ENCODE results near the gene ABAT.

ABAT gene

DNA sequence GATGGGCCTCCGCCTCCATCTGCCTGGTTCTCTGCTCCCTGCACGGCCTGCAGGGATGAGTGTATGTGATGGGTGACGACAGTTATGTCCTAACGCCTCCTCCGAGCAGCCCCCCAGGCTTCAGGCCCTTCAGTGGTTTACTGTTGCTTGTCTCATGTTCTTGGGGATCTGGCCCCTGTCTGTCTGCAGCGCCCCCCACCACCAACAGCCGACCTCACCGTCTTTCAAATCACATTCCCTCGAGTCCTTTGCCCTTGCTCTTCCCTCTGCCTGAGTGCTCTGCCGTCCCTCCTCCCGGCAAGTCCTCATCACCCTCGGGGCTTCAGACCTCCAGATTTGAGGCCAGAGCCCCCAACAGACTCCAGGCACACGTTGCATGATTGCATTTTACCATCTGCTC, 34.7 kb upstream of the ABAT start:
- no peak overlapping the region for H3K4me3 ChIP-seq (ENCODE audit: low read depth, low read length)
- H3K4me1 ChIP-seq (ENCODE audit: control insufficient read depth, insufficient read depth, low read length) = no peaks in the 10 kb centered on the region
- no peaks in the 10 kb centered on the region for H3K27me3 ChIP-seq (ENCODE audit: control insufficient read depth, insufficient read depth, low read length)
- H3K9me3 ChIP-seq (ENCODE audit: control insufficient read depth, insufficient read depth, low read depth, low read length) = no peaks in the 10 kb centered on the region
- peaks cover 90% of the 10 kb centered on the region for H3K36me3 ChIP-seq (ENCODE audit: control insufficient read depth, insufficient read depth, low read length)
- no peak overlapping the region for H3K27ac ChIP-seq (ENCODE audit: low read depth, low read length)
- no peak overlapping the region for H3K9ac ChIP-seq (ENCODE audit: low read length)

DNA sequence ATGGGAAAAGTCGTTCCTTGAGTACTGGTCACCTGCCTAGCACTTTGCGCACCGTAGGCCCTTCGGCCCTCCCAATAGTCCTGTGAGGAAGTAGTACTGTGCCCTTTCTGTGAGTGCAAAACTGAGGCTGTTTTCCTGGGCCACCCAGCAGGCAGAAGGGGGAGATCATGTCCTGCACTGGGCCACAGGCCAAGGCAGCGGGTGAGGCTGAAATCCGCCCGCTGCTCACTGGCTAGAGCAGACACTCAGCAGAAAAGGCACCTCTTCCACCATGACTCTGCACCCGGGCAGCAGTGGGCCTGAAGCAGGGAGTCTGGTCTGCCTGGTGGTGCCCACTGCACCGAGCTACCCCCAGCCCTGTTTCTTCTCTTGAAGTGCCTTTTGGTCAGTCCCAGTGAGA, 32.7 kb upstream of the ABAT start:
- H3K27ac ChIP-seq (ENCODE audit: low read depth, low read length) = no peak overlapping the region

DNA sequence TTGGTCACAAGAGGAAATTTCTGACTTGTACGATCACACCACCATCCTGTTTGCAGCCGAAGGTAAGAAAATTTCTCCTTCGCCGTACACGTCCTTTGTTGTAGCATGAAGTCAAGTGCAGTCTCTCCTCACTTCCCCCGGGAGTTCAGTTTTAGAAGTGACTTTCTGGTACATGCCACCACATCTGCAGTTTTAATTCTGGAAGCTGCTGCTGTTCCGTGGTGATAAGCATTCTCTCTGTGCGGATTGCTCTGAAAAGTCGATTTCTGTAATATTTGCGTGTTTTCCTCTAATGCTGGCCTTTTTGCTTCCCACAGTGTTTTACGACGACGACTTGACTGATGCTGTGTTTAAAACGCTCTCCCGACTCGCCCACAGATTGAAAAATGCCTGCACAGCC, 32.3 kb upstream of the ABAT start:
- no peaks in the 10 kb centered on the region for H3K9me3 ChIP-seq (ENCODE audit: control insufficient read depth, insufficient read depth, low read depth, low read length)
- no peak overlapping the region for H3K9ac ChIP-seq (ENCODE audit: low read length)
- no peak overlapping the region for H3K4me3 ChIP-seq (ENCODE audit: low read depth, low read length)
- H3K36me3 ChIP-seq (ENCODE audit: control insufficient read depth, insufficient read depth, low read length) = peaks cover 93% of the 10 kb centered on the region
- no peaks in the 10 kb centered on the region for H3K4me1 ChIP-seq (ENCODE audit: control insufficient read depth, insufficient read depth, low read length)
- no peaks in the 10 kb centered on the region for H3K27me3 ChIP-seq (ENCODE audit: control insufficient read depth, insufficient read depth, low read length)
- no peak overlapping the region for H3K27ac ChIP-seq (ENCODE audit: low read depth, low read length)

More for the DNA sequence above, 32.7 kb upstream of the ABAT start:
- Histone ChIP-seq H3K4me1 (ENCODE audit: control insufficient read depth, insufficient read depth, low read length) (no peaks in the 10 kb centered on the region), H3K27me3 (ENCODE audit: control insufficient read depth, insufficient read depth, low read length) (no peaks in the 10 kb centered on the region), H3K9me3 (ENCODE audit: control insufficient read depth, insufficient read depth, low read depth, low read length) (no peaks in the 10 kb centered on the region), H3K9ac (ENCODE audit: low read length) (no peak overlapping the region), H3K4me3 (ENCODE audit: low read depth, low read length) (no peak overlapping the region), H3K36me3 (ENCODE audit: control insufficient read depth, insufficient read depth, low read length) (peaks cover 93% of the 10 kb centered on the region)

- Histone ChIP-seq H3K9me3 (ENCODE audit: control insufficient read depth, insufficient read depth, low read depth, low read length) (no peaks in the 10 kb centered on the region), H3K36me3 (ENCODE audit: control insufficient read depth, insufficient read depth, low read length) (peaks cover 88% of the 10 kb centered on the region), H3K27me3 (ENCODE audit: control insufficient read depth, insufficient read depth, low read length) (no peaks in the 10 kb centered on the region), H3K9ac (ENCODE audit: low read length) (no peak overlapping the region), H3K27ac (ENCODE audit: low read depth, low read length) (no peak overlapping the region), H3K4me1 (ENCODE audit: control insufficient read depth, insufficient read depth, low read length) (no peaks in the 10 kb centered on the region), H3K4me3 (ENCODE audit: low read depth, low read length) (no peak overlapping the region)
These were observed 29.9 kb upstream of the ABAT start for GRCh38 chr16:8644211-8645140.

GRCh38 chr16:8645141-8645521, 29.3 kb upstream of the ABAT start:
- H3K9me3 ChIP-seq (ENCODE audit: control insufficient read depth, insufficient read depth, low read depth, low read length) = no peaks in the 10 kb centered on the region
- no peak overlapping the region for H3K4me3 ChIP-seq (ENCODE audit: low read depth, low read length)
- H3K27me3 ChIP-seq (ENCODE audit: control insufficient read depth, insufficient read depth, low read length) = no peaks in the 10 kb centered on the region
- peaks cover 82% of the 10 kb centered on the region for H3K36me3 ChIP-seq (ENCODE audit: control insufficient read depth, insufficient read depth, low read length)
- no peak overlapping the region for H3K27ac ChIP-seq (ENCODE audit: low read depth, low read length)
- H3K9ac ChIP-seq (ENCODE audit: low read length) = no peak overlapping the region
- H3K4me1 ChIP-seq (ENCODE audit: control insufficient read depth, insufficient read depth, low read length) = no peaks in the 10 kb centered on the region

DNA sequence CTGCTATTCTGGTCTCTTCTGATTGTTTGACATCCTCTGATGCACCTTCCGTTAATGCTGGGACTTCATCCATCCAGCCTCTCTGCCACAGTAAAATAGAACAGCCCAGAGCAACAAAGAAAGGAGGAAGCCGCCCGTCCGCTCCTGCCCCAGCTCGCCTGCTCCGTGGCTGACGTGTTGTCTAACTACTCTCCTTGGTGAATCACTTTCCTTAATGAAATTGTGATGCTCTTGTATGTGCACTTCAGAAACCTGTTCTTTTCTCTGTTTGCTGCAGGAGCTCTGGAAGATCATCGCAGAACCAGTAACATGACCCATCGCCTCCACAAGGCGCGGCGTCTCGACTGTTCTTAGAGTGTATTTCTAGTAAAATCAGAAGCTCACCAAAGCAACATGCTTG, 28.6 kb upstream of the ABAT start:
- H3K27ac ChIP-seq (ENCODE audit: low read depth, low read length) = no peak overlapping the region
- no peaks in the 10 kb centered on the region for H3K4me1 ChIP-seq (ENCODE audit: control insufficient read depth, insufficient read depth, low read length)
- H3K36me3 ChIP-seq (ENCODE audit: control insufficient read depth, insufficient read depth, low read length) = peaks cover 80% of the 10 kb centered on the region
- no peaks in the 10 kb centered on the region for H3K9me3 ChIP-seq (ENCODE audit: control insufficient read depth, insufficient read depth, low read depth, low read length)
- no peak overlapping the region for H3K9ac ChIP-seq (ENCODE audit: low read length)
- no peak overlapping the region for H3K4me3 ChIP-seq (ENCODE audit: low read depth, low read length)
- H3K27me3 ChIP-seq (ENCODE audit: control insufficient read depth, insufficient read depth, low read length) = no peaks in the 10 kb centered on the region

- Histone ChIP-seq H3K4me3 (ENCODE audit: low read depth, low read length) (no peak overlapping the region), H3K27ac (ENCODE audit: low read depth, low read length) (no peak overlapping the region), H3K36me3 (ENCODE audit: control insufficient read depth, insufficient read depth, low read length) (peaks cover 74% of the 10 kb centered on the region), H3K9me3 (ENCODE audit: control insufficient read depth, insufficient read depth, low read depth, low read length) (no peaks in the 10 kb centered on the region), H3K4me1 (ENCODE audit: control insufficient read depth, insufficient read depth, low read length) (no peaks in the 10 kb centered on the region), H3K9ac (ENCODE audit: low read length) (no peak overlapping the region), H3K27me3 (ENCODE audit: control insufficient read depth, insufficient read depth, low read length) (no peaks in the 10 kb centered on the region)
These were observed 27.9 kb upstream of the ABAT start for GRCh38 chr16:8646326-8647053.

DNA sequence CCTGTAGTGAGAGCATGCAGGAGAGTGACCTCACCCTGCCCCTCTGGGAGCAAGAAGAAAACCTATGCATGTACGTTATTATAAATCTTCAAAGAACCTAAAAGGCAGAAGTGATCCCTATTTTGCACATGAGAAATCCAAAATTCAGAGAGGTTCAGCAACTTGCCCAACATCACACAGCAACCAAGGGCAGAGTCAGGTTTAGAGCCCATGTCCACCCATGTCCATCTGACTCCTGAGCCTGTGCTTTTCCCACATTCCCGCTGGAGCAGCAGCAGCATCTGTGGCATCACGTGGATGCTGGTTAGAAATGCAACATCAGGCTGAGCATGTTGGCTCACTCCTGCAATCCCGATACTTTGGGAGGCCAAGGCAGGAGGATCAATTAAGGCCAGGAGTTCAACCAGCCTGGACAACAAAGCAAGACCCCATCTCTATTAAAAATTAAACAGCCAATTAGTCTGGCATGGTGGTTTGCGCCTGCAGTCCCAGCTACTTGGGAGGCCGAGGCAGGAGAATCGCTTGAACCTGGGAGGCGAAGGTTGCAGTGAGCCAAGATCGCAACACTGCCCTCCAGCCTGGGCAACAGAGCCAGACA, 26.6 kb upstream of the ABAT start:
- no peaks in the 10 kb centered on the region for H3K27me3 ChIP-seq (ENCODE audit: control insufficient read depth, insufficient read depth, low read length)
- peaks cover 60% of the 10 kb centered on the region for H3K36me3 ChIP-seq (ENCODE audit: control insufficient read depth, insufficient read depth, low read length)
- H3K9me3 ChIP-seq (ENCODE audit: control insufficient read depth, insufficient read depth, low read depth, low read length) = no peaks in the 10 kb centered on the region
- no peak overlapping the region for H3K4me3 ChIP-seq (ENCODE audit: low read depth, low read length)
- no peaks in the 10 kb centered on the region for H3K4me1 ChIP-seq (ENCODE audit: control insufficient read depth, insufficient read depth, low read length)
- H3K27ac ChIP-seq (ENCODE audit: low read depth, low read length) = no peak overlapping the region
- H3K9ac ChIP-seq (ENCODE audit: low read length) = no peak overlapping the region

GRCh38 chr16:8648877-8649276, 25.5 kb upstream of the ABAT start:
- Histone ChIP-seq H3K9me3 (ENCODE audit: control insufficient read depth, insufficient read depth, low read depth, low read length) (no peaks in the 10 kb centered on the region), H3K4me1 (ENCODE audit: control insufficient read depth, insufficient read depth, low read length) (no peaks in the 10 kb centered on the region), H3K36me3 (ENCODE audit: control insufficient read depth, insufficient read depth, low read length) (peaks cover 50% of the 10 kb centered on the region), H3K9ac (ENCODE audit: low read length) (no peak overlapping the region), H3K27me3 (ENCODE audit: control insufficient read depth, insufficient read depth, low read length) (no peaks in the 10 kb centered on the region), H3K27ac (ENCODE audit: low read depth, low read length) (no peak overlapping the region), H3K4me3 (ENCODE audit: low read depth, low read length) (no peak overlapping the region)

- Histone ChIP-seq H3K4me3 (ENCODE audit: low read depth, low read length) (no peak overlapping the region), H3K4me1 (ENCODE audit: control insufficient read depth, insufficient read depth, low read length) (no peaks in the 10 kb centered on the region), H3K9ac (ENCODE audit: low read length) (no peak overlapping the region), H3K9me3 (ENCODE audit: control insufficient read depth, insufficient read depth, low read depth, low read length) (peaks cover 2% of the 10 kb centered on the region), H3K36me3 (ENCODE audit: control insufficient read depth, insufficient read depth, low read length) (peaks cover 38% of the 10 kb centered on the region), H3K27me3 (ENCODE audit: control insufficient read depth, insufficient read depth, low read length) (no peaks in the 10 kb centered on the region), H3K27ac (ENCODE audit: low read depth, low read length) (no peak overlapping the region)
These were observed 24.4 kb upstream of the ABAT start for GRCh38 chr16:8649829-8650554.

Measured in HUES6 (cell line).